Neural cell (in vitro differentiated cells): ENCODE data around the gene ITPK1. TPM values are rescaled to one million over a fixed set of nuclear protein-coding genes. Genes with fewer than 3 reads are reported as not detected.

ENCODE experiments used
- H2AFZ ChIP-seq: fragments of 200-600, 300-800 bp; sonication (generic), shearing (Covaris generic); 2 replicates; pipeline ENCODE4 v1.6.0; 2014; ENCODE audit warnings: low read depth, mild to moderate bottlenecking, antibody characterized with exemption, low read length, moderate library complexity
- H3F3A ChIP-seq: fragments of 200-600 bp; shearing (Covaris generic); 2 replicates; pipeline ENCODE4 v1.6.1; 2016; ENCODE audit warnings: mild to moderate bottlenecking, moderate library complexity, mixed read lengths, antibody characterized with exemption, low read length; ENCODE audit not compliant: insufficient read depth, poor library complexity, severe bottlenecking
- H3K27ac ChIP-seq: fragments of 200-600, 300-800 bp; sonication (generic), shearing (Covaris generic); 2 replicates; pipeline ENCODE4 v1.5.1; 2014; ENCODE audit warnings: mild to moderate bottlenecking, low read length, moderate library complexity
- H3K27me3 ChIP-seq: fragments of 300-800, 200-600 bp; sonication (generic), shearing (Covaris generic); 2 replicates; pipeline ENCODE4 v1.6.0; 2014; ENCODE audit warnings: mild to moderate bottlenecking, low read depth, low read length, moderate library complexity; ENCODE audit not compliant: insufficient read depth
- H3K36me3 ChIP-seq: fragments of 300-800, 200-600 bp; sonication (generic), shearing (Covaris generic); 2 replicates; pipeline ENCODE4 v1.5.1; 2014; ENCODE audit warnings: mild to moderate bottlenecking, antibody characterized with exemption, low read length, moderate library complexity; ENCODE audit not compliant: insufficient read depth
- H3K4me2 ChIP-seq: fragments of 300-800, 200-600 bp; sonication (generic), shearing (Covaris generic); 2 replicates; pipeline ENCODE4 v1.6.0; 2014; ENCODE audit warnings: mild to moderate bottlenecking, low read length
- H3K4me3 ChIP-seq: fragments of 300-800, 200-600 bp; sonication (generic), shearing (Covaris generic); 2 replicates; pipeline ENCODE4 v1.5.1; 2014; ENCODE audit warnings: mild to moderate bottlenecking, low read length, moderate library complexity
- H3K79me2 ChIP-seq: fragments of 200-600 bp; shearing (Covaris generic); replicated peaks from 2 replicates; pipeline ENCODE4 v1.6.0; 2014; ENCODE audit warnings: mild to moderate bottlenecking, low read length, moderate library complexity; ENCODE audit not compliant: insufficient read depth
- H3K9ac ChIP-seq: fragments of 300-800, 200-600 bp; sonication (generic), shearing (Covaris generic); 2 replicates; pipeline ENCODE4 v1.6.1; 2016; ENCODE audit warnings: mild to moderate bottlenecking, low read length, mixed read lengths
- H3K9me2 ChIP-seq: fragments of 200-600 bp; shearing (Covaris generic); 2 replicates; pipeline ENCODE4 v1.6.1; 2016; ENCODE audit warnings: mild to moderate bottlenecking, low read length, mixed read lengths; ENCODE audit not compliant: insufficient read depth
- H3K9me3 ChIP-seq: fragments of 200-600, 300-800 bp; sonication (generic), shearing (Covaris generic); 2 replicates; pipeline ENCODE4 v1.6.1; 2016; ENCODE audit warnings: mild to moderate bottlenecking, mixed run types, low read length, moderate library complexity, mixed read lengths
- H4K20me1 ChIP-seq: fragments of 200-600 bp; shearing (Covaris generic); 2 replicates; pipeline ENCODE4 v1.6.1; 2016; ENCODE audit warnings: mild to moderate bottlenecking, mixed run types; ENCODE audit not compliant: insufficient read depth
- CTCF ChIP-seq: fragments of 450-650 bp; IDR thresholded peaks from 2 replicates; pipeline ENCODE4 v1.5.1; 2014; ENCODE audit warnings: antibody characterized with exemption, mild to moderate bottlenecking, moderate library complexity; ENCODE audit not compliant: poor library complexity, severe bottlenecking
- EP300 ChIP-seq: fragments of 450-650 bp; conservative IDR thresholded peaks from 2 replicates; pipeline ENCODE4 v1.6.1; 2014; ENCODE audit warnings: antibody characterized with exemption, mild to moderate bottlenecking, moderate library complexity; ENCODE audit not compliant: poor library complexity, severe bottlenecking
- EZH2 ChIP-seq: fragments of 200-600, 300-800 bp; shearing (Covaris generic), sonication (generic); IDR thresholded peaks from 2 replicates; pipeline ENCODE4 v1.6.1; 2014; ENCODE audit warnings: antibody characterized with exemption, low read length, borderline replicate concordance, mild to moderate bottlenecking; ENCODE audit not compliant: insufficient read depth, poor library complexity, severe bottlenecking
- MXI1 ChIP-seq: fragments of 450-650 bp; conservative IDR thresholded peaks from 2 replicates; pipeline ENCODE4 v1.6.1; 2014; ENCODE audit warnings: antibody characterized with exemption, mild to moderate bottlenecking; ENCODE audit not compliant: poor library complexity, severe bottlenecking
- POLR2AphosphoS5 ChIP-seq: IDR thresholded peaks from 2 replicates; pipeline ENCODE4 v1.6.1; 2012
- RAD21 ChIP-seq: fragments of 450-650 bp; conservative IDR thresholded peaks from 2 replicates; pipeline ENCODE4 v1.6.1; 2014; ENCODE audit warnings: antibody characterized with exemption, mild to moderate bottlenecking, moderate library complexity
- REST ChIP-seq: IDR thresholded peaks from 2 replicates; pipeline ENCODE4 v1.6.1; 2012; ENCODE audit warnings: borderline replicate concordance
- SMC3 ChIP-seq: fragments of 450-650 bp; conservative IDR thresholded peaks from 2 replicates; pipeline ENCODE4 v1.6.1; 2014; ENCODE audit warnings: antibody characterized with exemption, mild to moderate bottlenecking, moderate library complexity; ENCODE audit not compliant: poor library complexity
- TAF1 ChIP-seq: IDR thresholded peaks from 2 replicates; pipeline ENCODE4 v1.6.1; 2012; ENCODE audit warnings: low read depth
- polyA plus RNA-seq: library from polyadenylated mRNA; depleted of rRNA; stranded (reverse); fragments of >200 nt; gene quantifications from 2 replicates; pipeline ENCODE4 v1.2.3, GENCODE V29; 2014

ITPK1 gene
- polyA plus RNA-seq, 1 donor from 2014 or later: 65.0 TPM

GRCh38 chr14:92949496-92950192 is 166.1 kb downstream of the ITPK1 start:
- Histone ChIP-seq H3K9ac (no peak overlapping the region), H3K27me3 (no peaks in the 10 kb centered on the region), H3K4me2 (no peak overlapping the region), H3K9me2 (no peaks in the 10 kb centered on the region), H3K79me2 (no peaks in the 10 kb centered on the region), H3K36me3 (no peaks in the 10 kb centered on the region), H3K4me3 (no peak overlapping the region), H3F3A (no peaks in the 10 kb centered on the region), H3K9me3 (no peaks in the 10 kb centered on the region), H2AFZ (no peak overlapping the region), H3K27ac (no peak overlapping the region), H4K20me1 (no peaks in the 10 kb centered on the region)
- TF ChIP-seq POLR2AphosphoS5 (no peak), MXI1 (no peak), EZH2 (no peak), EP300 (no peak), TAF1 (no peak), RAD21 (no peak), SMC3 (no peak), REST (no peak), CTCF (no peak)

- Histone ChIP-seq H3K27ac (no peak overlapping the region), H3K4me3 (no peak overlapping the region), H3F3A (no peaks in the 10 kb centered on the region), H3K4me2 (no peak overlapping the region), H3K27me3 (no peaks in the 10 kb centered on the region), H3K9ac (no peak overlapping the region), H4K20me1 (no peaks in the 10 kb centered on the region), H3K36me3 (no peaks in the 10 kb centered on the region), H3K9me2 (no peaks in the 10 kb centered on the region), H3K79me2 (no peaks in the 10 kb centered on the region), H2AFZ (no peak overlapping the region), H3K9me3 (no peaks in the 10 kb centered on the region)
- no peak for TF ChIP-seq TAF1
- no peak for TF ChIP-seq EP300
- TF ChIP-seq POLR2AphosphoS5: no peak
Observed at GRCh38 chr14:92948647-92949046, 167.1 kb downstream of the ITPK1 start.
